Measurements from ENCODE around the gene PTPRZ1.

PTPRZ1 gene
- 0 to 4.2 (median 0.05) reads per million in 17 experiments for total RNA-seq

DNA sequence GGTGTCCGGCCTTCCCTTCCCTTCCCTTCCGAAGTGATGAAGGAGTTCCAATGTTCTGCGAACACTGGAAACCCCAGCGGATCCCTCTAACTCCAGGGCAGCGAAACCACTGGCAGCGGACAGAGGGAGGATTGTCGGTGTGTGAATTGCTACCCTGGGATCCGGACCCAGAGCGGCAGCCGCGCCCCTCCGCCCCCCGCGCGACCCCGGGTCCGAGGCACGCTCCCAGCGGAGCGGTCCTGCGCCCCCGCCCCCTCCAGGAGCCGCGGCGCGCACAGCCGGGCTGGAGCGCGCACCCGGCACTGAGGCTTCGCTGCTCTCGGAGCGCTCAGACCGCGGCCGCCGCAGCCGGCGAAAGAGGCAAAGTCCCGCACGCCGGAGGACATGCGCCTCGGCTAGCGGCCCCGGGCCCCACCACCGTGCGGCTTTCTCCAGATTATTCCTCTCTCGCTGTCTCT lies at the start of gene PTPRZ1:
TSS of gene PTPRZ1 (plus strand) at position 331 of the 458 bp plus-strand sequence. CDS start 339 bp downstream, outside the sequence.
- DNase-seq = no peak

GRCh38 chr7:121824276-121824675 lies 48.7 kb upstream of the PTPRZ1 start:
- no peak for DNase-seq

- DNase-seq = no peak
These were observed 41.6 kb upstream of the PTPRZ1 start for GRCh38 chr7:121831351-121831750.

DNA sequence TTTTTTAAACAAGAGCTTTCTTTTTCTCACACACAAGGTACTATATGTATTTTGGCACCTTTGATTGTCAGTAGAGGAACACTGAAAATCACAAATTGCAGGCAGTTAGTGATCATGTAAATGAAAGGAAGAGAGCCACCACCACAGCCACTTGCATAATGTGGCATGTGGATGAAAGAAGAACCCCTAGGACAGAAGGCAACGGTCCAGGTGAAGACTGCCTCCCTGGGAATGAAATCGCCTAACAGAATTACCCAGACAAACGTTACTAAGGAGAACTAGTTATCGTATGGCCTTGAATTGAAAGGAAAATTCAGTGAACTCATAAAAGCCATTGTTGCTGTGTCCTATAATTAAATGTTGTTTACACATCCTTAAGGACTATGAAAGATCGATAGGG lies 41.2 kb upstream of the PTPRZ1 start:
- no peak for DNase-seq

DNA sequence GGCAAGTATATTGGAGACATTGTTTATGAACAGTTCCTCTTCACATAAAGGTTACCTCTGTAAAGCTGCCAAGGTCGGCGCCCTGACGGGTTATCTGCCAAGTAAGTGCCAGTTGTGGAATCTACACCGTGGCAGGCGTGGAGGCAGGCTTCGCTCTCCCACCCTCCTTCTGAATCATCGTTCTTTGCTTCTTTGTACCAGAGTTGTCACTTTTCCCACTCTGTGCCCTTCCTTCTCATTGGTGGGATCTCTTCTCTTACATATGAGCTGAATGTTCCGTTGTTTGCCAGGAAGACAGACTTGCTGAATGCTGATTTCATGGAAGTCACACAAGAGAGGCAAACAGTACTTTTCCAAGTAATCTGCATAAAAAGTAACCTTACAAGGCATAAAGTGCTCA lies 40.6 kb upstream of the PTPRZ1 start:
- DNase-seq = no peak

DNA sequence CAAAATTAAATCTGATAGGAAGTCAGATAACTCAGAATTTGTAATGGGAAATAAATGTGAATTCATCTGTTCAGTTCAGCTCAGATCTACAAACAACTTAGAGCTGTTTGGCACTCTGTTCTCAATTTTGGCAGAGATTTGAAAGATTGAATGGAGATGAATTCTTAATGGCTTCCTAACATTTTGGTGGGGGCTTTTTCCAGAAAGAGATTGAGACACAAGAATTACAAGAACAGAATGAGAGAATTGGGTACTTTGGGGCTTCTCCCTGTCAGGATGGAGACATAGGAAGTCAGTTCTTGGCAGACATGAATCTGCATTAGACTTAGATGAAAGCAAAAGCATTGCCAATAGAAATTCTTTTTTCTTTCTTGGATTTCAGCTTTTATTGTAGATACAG lies 39.0 kb upstream of the PTPRZ1 start:
- no peak for DNase-seq

DNA sequence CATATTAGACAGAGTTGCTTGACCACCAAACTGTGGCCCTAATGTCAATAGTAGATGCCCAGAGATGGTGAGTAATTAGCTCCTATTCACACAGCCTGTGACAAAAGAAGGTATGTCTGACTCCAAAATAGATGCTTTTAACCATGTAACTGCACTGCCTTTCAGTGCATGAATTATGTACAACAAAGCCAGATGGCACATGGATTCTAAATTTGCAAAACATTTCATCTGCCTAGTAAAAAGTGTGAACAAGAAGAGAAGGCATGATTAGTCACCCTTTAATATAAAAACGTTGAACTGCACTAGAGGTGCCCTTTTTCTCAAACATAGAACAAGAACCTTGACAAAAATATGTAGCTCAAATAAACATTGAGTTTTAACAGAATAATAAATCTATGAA lies 35.5 kb upstream of the PTPRZ1 start:
- no peak for DNase-seq

- DNase-seq = no peak
These were observed 25.9 kb upstream of the PTPRZ1 start for GRCh38 chr7:121847041-121847440.

DNA sequence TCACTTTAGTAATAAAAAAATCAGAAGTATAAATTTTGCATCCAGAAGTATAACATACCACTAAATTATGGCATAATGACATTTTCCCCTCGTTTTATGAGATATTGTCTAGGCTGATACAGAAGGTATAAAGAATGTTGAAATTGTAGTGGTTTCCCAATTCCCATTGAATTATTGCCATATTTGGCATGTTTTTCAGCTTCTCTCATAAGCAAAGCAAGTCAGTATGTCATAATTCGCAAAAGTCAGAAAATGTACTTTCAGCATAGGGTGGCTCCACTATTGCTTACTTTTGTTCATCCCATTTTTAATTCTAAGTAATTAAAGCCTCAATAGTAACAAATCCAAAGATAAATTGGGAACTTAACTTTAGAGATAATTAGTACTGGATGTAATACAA lies 19.7 kb upstream of the PTPRZ1 start:
- no peak for DNase-seq

DNA sequence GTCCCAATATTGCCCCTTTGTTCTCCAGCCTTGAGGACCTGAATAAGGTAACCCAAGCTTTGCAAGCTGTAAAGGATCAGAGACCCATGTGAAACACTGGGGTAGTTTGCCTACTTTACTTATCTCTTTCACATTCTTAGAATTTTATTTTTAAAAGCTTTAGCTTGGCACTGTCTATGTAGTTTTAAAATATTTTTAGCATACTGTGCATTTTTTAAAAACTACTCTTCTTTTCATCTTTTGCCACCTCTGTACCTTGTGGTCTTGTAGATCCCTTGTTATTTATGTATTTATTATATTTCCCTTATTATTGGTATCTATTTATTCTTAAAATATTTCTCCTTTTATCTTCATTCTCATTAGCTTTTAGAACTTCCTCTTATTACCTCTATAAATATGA lies 12.0 kb upstream of the PTPRZ1 start:
- DNase-seq = no peak

GRCh38 chr7:121862591-121862990 lies 10.4 kb upstream of the PTPRZ1 start:
- DNase-seq = no peak

- DNase-seq = no peak
These were observed 1.8 kb upstream of the PTPRZ1 start for GRCh38 chr7:121871188-121871587.

DNA sequence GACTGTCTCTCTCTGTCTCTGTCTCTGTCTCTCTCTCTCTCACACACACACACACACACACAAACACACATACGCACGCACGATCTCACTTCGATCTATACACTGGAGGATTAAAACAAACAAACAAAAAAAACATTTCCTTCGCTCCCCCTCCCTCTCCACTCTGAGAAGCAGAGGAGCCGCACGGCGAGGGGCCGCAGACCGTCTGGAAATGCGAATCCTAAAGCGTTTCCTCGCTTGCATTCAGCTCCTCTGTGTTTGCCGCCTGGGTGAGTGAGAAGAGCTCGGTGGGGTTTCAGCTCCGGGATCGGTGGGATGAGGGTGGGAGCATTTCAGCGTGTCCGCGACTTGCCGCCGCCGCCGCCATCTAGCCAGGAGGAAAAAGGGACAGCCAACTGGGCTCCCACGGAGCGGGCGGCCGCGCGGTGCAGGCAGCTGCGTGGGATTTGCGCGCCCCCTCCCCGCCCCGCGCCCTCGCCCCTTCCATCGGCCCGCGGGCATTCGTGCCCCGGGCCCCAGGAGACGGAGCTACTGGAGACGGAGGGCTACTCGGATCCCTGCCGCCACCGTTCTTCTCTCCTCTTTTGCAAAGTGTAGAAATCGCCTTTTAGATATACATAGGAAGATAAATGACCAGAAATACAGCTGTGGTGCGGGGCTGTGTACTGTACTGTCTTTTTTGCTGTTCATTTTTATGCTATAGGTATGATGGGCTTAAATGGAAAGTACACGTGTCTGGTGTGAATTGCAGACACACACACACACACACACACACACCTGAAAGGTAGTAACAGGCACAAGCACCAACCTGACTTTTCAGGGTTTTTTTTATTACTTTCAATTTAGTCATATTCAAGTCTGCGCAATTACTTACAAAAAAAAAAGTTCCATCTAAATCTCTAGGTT lies 581 bp downstream of the PTPRZ1 start:
- DNase-seq = no peak

DNA sequence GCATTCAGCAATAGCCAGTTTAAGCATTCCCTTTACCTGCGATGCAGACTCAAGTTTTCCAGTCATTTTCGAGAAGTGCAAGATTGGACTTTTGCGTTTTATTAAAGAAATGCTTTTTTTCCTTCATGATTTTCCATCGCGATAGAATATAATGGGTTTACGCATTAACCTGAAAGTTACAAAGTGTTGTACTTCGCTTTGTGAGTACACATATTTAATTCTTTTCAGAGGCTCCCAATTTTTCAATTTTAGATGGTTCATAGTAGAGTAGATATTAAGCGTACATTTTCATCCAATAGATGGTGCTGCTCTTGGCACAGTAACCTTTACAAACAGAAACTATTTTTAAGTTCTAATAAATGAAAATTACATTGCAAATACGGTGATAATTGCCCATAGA lies 1.3 kb downstream of the PTPRZ1 start:
- DNase-seq = no peak

- DNase-seq = no peak
These were observed 2.2 kb downstream of the PTPRZ1 start for GRCh38 chr7:121875203-121875602.

DNA sequence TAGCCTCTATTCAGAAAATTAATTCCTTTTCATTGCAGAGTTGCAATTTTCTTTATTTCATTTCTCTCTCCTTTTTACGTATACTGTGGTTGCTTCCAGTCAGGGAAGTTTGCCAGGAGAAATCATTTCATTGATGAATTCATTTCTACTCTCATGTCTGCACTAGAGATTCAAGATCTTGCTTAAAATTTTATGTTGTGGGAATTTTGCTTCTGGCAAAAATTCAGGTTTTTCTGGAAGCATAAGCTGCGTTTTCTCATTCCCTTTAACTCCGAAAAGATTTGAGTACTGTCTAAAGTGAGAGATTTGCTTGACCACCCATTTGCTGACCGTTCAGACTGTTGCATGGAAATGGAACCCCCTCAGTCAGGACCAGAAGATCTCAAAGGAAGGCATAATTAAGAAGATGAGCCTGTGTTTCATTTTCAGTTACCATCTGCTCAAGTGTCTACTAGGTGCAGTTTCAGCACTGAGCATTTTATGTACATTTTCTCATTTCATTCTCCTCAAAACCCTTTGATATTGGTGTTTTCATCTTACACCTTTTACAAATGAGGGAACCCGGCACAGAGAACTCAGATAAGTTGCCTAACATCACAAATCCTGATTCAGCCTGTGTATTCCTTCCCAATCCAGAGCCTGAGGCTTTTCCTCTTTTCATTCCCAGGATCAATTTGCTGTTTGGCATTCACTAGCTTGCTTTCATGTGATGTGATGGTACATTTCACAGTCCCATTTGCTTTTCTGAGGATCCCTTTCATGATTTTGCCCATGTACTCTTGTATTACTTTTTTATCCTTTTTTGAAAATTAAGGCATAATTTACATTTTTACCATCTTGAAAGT lies 3.9 kb downstream of the PTPRZ1 start:
- no peak for DNase-seq

DNA sequence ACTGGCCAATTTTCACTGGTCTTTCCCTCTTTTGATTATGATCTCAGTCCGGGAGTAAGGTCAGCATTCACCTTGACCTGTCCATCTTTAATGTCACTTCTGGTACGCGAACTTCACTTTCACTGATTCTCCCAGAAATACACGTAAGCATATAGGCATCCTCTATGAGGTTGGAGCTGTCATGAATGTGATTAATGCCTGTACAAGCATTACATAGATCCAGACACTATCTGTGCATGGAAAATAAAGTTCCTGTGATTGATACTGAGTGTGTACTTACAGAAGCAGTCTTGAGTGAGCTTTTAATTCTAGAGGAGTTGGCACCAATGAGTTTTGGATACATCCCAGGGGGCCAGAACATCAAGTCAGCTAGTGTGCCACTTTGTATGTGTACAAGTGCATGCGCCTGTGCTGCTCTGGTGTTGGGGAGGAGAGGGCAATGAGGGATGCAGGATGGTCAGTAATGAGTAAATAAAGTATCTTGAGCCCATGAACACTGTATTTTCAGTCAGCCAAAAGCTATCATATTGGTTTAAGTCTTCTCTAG lies 6.0 kb downstream of the PTPRZ1 start:
- no peak for DNase-seq

DNA sequence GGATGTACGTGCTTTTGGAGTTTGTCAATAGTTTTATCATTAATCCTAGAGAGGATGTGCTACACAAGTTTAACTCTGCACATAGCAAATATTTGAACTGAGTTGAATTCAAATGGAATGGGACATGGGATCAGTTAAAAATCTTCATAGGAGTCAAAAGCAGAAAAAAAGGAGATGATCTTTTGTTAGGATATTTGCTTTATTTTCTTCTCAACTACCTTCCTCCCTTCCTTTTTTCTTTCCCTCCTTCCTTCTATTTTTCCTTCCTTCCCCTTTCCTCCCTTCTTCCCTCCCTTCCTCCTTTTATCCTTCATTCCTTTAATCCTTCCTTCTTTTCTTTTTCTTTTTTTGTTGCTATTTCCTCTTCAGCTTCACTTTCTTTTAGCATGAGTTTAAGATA lies 6.6 kb downstream of the PTPRZ1 start:
- no peak for DNase-seq

DNA sequence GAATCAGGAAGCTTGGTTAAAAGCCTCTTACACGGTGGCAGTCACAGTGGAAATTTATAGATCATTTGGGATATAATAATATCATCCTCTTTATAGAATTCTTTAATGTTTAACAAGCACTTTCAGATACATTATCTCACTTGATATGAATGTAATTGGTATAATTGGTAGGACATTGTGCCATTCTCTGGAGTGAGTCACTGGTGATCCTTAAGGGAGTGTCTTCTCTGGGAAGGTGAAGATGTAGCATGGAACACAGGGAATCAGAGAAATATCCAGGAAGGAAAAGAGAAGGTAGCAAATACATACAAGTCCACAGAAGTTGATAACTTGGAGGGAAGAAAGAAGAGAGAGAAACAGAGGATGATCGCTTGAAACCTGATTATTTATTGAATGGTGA lies 9.8 kb downstream of the PTPRZ1 start:
- no peak for DNase-seq

DNA sequence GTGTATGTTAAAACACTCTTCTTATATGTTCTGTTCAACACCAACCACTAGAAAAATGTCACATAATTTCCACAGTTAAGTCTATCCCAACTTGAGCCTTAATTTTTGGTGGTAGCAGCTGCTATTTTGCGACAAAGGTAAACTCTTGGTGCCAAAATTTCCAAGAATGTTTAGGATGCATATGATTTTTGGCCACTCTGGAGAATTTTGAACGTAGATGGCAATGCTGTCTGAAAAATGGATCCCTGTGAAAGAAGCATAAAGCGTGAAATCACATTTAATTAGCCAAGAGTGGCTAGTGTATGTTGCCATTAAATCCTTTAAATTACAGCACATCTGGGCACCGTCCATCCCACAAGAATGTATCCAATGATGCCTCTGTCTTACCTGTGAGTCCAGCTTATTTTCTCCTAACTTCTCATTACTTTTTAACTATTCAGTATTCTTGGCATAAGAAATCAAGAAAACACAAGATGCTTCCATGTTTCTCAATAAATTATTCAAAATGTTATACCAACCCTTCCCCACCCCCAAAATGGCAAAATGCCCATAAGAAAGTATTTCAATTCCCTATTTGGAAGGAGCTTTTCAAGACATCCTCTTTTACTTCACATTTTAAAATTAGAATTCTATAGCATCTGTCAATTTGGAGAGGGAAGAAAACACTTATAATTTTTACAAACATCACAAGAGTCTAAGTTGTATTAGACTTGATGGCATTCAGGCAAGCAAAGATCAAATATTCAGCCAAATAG lies 12.4 kb downstream of the PTPRZ1 start:
- no peak for DNase-seq

DNA sequence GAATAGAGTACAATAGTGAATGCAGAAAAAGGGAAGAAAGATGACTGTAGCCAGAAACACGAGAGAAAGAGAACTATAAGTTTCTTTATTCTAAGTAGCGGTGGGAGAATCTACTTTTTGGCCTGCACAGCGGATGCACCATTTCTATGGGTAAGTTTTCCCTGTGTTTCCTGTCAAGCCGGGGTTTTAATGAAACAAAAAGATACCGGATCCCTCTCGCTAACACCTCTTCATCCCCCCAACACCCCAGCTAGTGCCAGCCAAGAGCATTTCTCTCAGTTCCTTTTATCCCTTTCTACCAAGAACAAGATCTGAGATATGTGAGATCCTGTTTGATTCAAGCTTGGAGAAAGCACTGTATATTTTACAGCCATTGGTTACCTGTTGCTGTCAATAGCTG lies 14.7 kb downstream of the PTPRZ1 start:
- DNase-seq = no peak

GRCh38 chr7:121890833-121891232 lies 17.9 kb downstream of the PTPRZ1 start:
- no peak for DNase-seq

DNA sequence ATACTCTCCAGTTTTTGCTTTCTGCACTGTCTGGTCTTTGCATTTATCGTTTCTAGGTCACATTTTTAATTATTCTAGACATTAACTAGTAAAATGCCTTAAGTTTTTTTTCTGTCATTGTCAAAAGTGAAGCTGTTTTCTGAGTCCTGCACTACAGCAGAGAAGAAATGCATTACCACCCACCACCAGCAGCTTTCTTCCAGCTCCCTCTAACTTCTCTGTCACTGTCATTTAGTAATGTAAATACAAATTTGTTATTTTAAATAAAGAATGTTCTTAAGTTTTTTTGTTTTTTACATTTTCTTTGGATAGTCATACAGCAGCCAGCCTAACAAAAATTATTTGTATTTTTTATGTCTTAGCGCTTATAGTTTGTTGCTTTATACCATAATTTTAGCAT lies 18.8 kb downstream of the PTPRZ1 start:
- no peak for DNase-seq

Data from suppressor macrophage (primary cell).